NT2/D1 (cell line): ENCODE results near the gene ARHGEF37.

Experiments used
- SUZ12 ChIP-seq: IDR thresholded peaks from 2 replicates; pipeline ENCODE4 v1.6.1; 2011; ENCODE audit not compliant: insufficient read length, insufficient read depth; ENCODE audit errors: extremely low read depth
- YY1 ChIP-seq: IDR thresholded peaks from 2 replicates; pipeline ENCODE4 v1.6.1; 2011; ENCODE audit not compliant: insufficient read length, insufficient read depth
- ZNF274 ChIP-seq: IDR thresholded peaks from 2 replicates; pipeline ENCODE4 v1.6.1; 2011; ENCODE audit warnings: mild to moderate bottlenecking, low read depth, low read length

DNA sequence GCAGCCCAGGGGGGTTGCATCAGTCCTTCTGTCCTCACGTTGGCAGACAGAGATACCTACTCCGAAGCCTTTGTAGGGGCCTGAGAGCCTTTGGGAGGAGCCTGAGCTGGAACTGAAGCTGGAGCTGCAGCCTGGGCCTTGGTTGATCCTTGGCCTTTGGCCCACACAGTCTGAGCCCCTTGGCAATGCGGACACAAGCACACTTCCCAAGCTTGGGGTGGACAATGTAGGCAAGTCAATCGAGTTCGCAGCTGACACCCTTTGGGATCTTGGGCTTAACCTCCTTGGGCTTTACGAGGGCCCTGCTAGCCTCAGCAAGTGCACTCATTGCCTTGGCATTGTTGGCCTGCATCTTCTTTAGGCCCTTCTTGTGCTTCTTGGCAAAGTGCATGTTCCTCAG, 36.0 kb upstream of the ARHGEF37 start:
- TF ChIP-seq YY1 = no peak
- TF ChIP-seq ZNF274 = no peak
- no peak for TF ChIP-seq SUZ12
